Left ventricle myocardium inferior (tissue), 1 donor: ENCODE measurements around the gene TMED6. TPM values are rescaled to one million over a fixed set of nuclear protein-coding genes. Genes with fewer than 3 reads are reported as not detected.

Experiments
- DNase-seq: peaks from one replicate; pipeline ENCODE4 v3.0.0-alpha.2; 2020
- H3K27ac ChIP-seq: fragments of 200-600 bp; replicated peaks from 2 replicates; pipeline ENCODE4 v1.8.0; 2021
- H3K27me3 ChIP-seq: fragments of 200-600 bp; 2 replicates; pipeline ENCODE4 v1.8.0; 2021; ENCODE audit warnings: low read depth
- H3K36me3 ChIP-seq: fragments of 200-600 bp; 2 replicates; pipeline ENCODE4 v1.8.0; 2021
- H3K4me1 ChIP-seq: fragments of 200-600 bp; 2 replicates; pipeline ENCODE4 v1.8.0; 2021
- H3K4me3 ChIP-seq: fragments of 200-600 bp; 2 replicates; pipeline ENCODE4 v1.8.0; 2021; ENCODE audit warnings: mild to moderate bottlenecking, moderate library complexity
- H3K9me3 ChIP-seq: fragments of 200-600 bp; replicated peaks from 2 replicates; pipeline ENCODE4 v1.8.0; 2021
- CTCF ChIP-seq: fragments of 200-600 bp; IDR thresholded peaks from 2 replicates; pipeline ENCODE4 v1.8.0; 2021; ENCODE audit warnings: antibody characterized with exemption, mild to moderate bottlenecking, borderline replicate concordance
- intact Hi-C: fragments of 100-400 bp; cut with micrococcal nuclease; formaldehyde crosslinking; loops from one replicate; pipeline ENCODE4 v1.11.0; 2022
- total RNA-seq: library from RNA; stranded (reverse); fragmentation: NEBNext Ultra II Directional; extraction: Animal tissue kit (Norgen Biotek cat#: 25700); gene quantifications from one replicate; pipeline ENCODE4 v1.2.1, GENCODE V29; 2021
- donor health status: DM: no; HTN: yes; CAD: no; lungs with severe emphysema.

The TMED6 gene
- total RNA-seq, 1 donor from 2014 or later, result not detected

GRCh38 chr16:69313469-69313868 is 38.1 kb downstream of the TMED6 start:
- no peaks in the 10 kb centered on the region for H3K9me3 ChIP-seq
- intact Hi-C loops, result no loop called here
- H3K27ac ChIP-seq, result no peak overlapping the region
- no peak overlapping the region for H3K4me3 ChIP-seq
- peaks cover 49% of the 10 kb centered on the region for H3K36me3 ChIP-seq
- peaks cover 49% of the 10 kb centered on the region for H3K4me1 ChIP-seq
- DNase-seq, result no peak
- H3K27me3 ChIP-seq, result no peaks in the 10 kb centered on the region
- TF ChIP-seq CTCF, result no peak

GRCh38 chr16:69311533-69312387 is 39.8 kb downstream of the TMED6 start:
- DNase-seq, result no peak
- Histone ChIP-seq H3K4me3 (peak overlapping the region; percentile 96), H3K9me3 (no peaks in the 10 kb centered on the region), H3K36me3 (peaks cover 33% of the 10 kb centered on the region), H3K27ac (peak overlapping the region; percentile 92), H3K4me1 (peaks cover 49% of the 10 kb centered on the region), H3K27me3 (no peaks in the 10 kb centered on the region)
- intact Hi-C loops, result no loop called here
- TF ChIP-seq CTCF, result no peak

- TF ChIP-seq CTCF, result peak; percentile 94
- Histone ChIP-seq H3K9me3 (no peaks in the 10 kb centered on the region), H3K27ac (peak within 1 kb of the TSS; percentile 92), H3K27me3 (no peaks in the 10 kb centered on the region), H3K4me3 (peak within 1 kb of the TSS; percentile 96), H3K4me1 (peaks cover 48% of the 10 kb centered on the region), H3K36me3 (peaks cover 24% of the 10 kb centered on the region)
- intact Hi-C loops, result no loop called here
- peak; percentile 95 for DNase-seq
These were observed 40.7 kb downstream of the TMED6 start, which contains the start of gene VPS4A for GRCh38 chr16:69310653-69311532. Gene VPS4A (plus strand): TSS chr16:69311350. CDS start chr16:69311512, 162 bp downstream.

- no peaks in the 10 kb centered on the region for H3K27me3 ChIP-seq
- no peak overlapping the region for H3K27ac ChIP-seq
- DNase-seq, result no peak
- peaks cover 17% of the 10 kb centered on the region for H3K36me3 ChIP-seq
- no peak for TF ChIP-seq CTCF
- intact Hi-C loops, result no loop called here
- H3K4me1 ChIP-seq, result peaks cover 35% of the 10 kb centered on the region
- H3K9me3 ChIP-seq, result no peaks in the 10 kb centered on the region
- no peak overlapping the region for H3K4me3 ChIP-seq
These were observed 42.3 kb downstream of the TMED6 start for GRCh38 chr16:69309316-69309715.

GRCh38 chr16:69307856-69308255 is 43.7 kb downstream of the TMED6 start:
- TF ChIP-seq CTCF, result no peak
- no peak for DNase-seq
- intact Hi-C loops, result no loop called here
- H3K4me1 ChIP-seq, result peaks cover 22% of the 10 kb centered on the region
- H3K36me3 ChIP-seq, result peaks cover 10% of the 10 kb centered on the region
- H3K4me3 ChIP-seq, result no peak overlapping the region
- H3K27me3 ChIP-seq, result no peaks in the 10 kb centered on the region
- no peaks in the 10 kb centered on the region for H3K9me3 ChIP-seq
- H3K27ac ChIP-seq, result no peak overlapping the region
